ENCODE data around the gene KHDC1.

GRCh38 chr6:73299151-73299971 lies 36.4 kb upstream of the KHDC1 start:
- no peak for TF ChIP-seq CTCF (tag by site-specific recombination; IDR thresholded peaks at IDR 0.05)
- no peak for TF ChIP-seq ZBTB21 (tag by site-specific recombination; IDR thresholded peaks at IDR 0.05)
- no peak for TF ChIP-seq ZNF239 (tag by site-specific recombination; IDR thresholded peaks at IDR 0.05)
- no peak for TF ChIP-seq ZSCAN5A (tag by site-specific recombination; IDR thresholded peaks at IDR 0.05)

Measured in HEK293 (cell line).